GM19467 (cell line): ENCODE results near the gene COQ3.

Source experiments
- ATAC-seq: cut with Tn5 transposase; IDR thresholded peaks from one replicate; pipeline ENCODE4 v1.9.1; 2021; ENCODE audit warnings: mild to moderate bottlenecking, moderate library complexity; ENCODE audit not compliant: unreplicated experiment

Gene COQ3

GRCh38 chr6:99334526-99335127, 59.4 kb downstream of the COQ3 start:
- peak; percentile 39 for ATAC-seq

- peak; percentile 91 for ATAC-seq
These were observed 60.9 kb downstream of the COQ3 start for GRCh38 chr6:99333068-99333467.

- ATAC-seq = no peak
These were observed 62.5 kb downstream of the COQ3 start for GRCh38 chr6:99331531-99331930.

- peak; percentile 68 for ATAC-seq
These were observed 63.8 kb downstream of the COQ3 start for GRCh38 chr6:99330159-99330558.

- ATAC-seq = no peak
These were observed 69.0 kb downstream of the COQ3 start for GRCh38 chr6:99324996-99325395.
